Activated gamma-delta T cell (primary cell): ENCODE results near the gene PCDHB8.
"Not testable (repeated sequence)": the region's sequence is repeated elsewhere in the genome, so short reads cannot be mapped to it uniquely, and the experiment has no call there.

Source experiments
- DNase-seq: peaks from one replicate; lab custom pipeline; 2025; lab: John Stamatoyannopoulos, UW

PCDHB8 gene

GRCh38 chr5:141184117-141184855 is 6.7 kb downstream of the PCDHB8 start:
- DNase-seq = not testable (repeated sequence)

- no peak for DNase-seq
Measured at GRCh38 chr5:141186897-141187512, 9.4 kb downstream of the PCDHB8 start, which contains the start of gene PCDHB9. Gene PCDHB9 (plus strand): TSS chr5:141187161. CDS start chr5:141187319, 158 bp downstream.

GRCh38 chr5:141188682-141189081 is 11.1 kb downstream of the PCDHB8 start:
- not testable (repeated sequence) for DNase-seq

GRCh38 chr5:141189131-141189530 is 11.5 kb downstream of the PCDHB8 start:
- not testable (repeated sequence) for DNase-seq

GRCh38 chr5:141192110-141192725 is 14.6 kb downstream of the PCDHB8 start, which contains the start of gene PCDHB10:
Gene PCDHB10 (plus strand): TSS chr5:141192353. CDS start chr5:141192553, 200 bp downstream.
- no peak for DNase-seq

GRCh38 chr5:141194332-141194731 is 16.7 kb downstream of the PCDHB8 start:
- not testable (repeated sequence) for DNase-seq

- DNase-seq = no peak
Measured at GRCh38 chr5:141196363-141196762, 18.8 kb downstream of the PCDHB8 start.

- DNase-seq = no peak
Measured at GRCh38 chr5:141199359-141200235, 22.0 kb downstream of the PCDHB8 start, which contains the start of gene PCDHB11. Gene PCDHB11 (plus strand): TSS chr5:141199627. CDS start chr5:141199775, 148 bp downstream.

GRCh38 chr5:141201126-141201525 is 23.5 kb downstream of the PCDHB8 start:
- not testable (repeated sequence) for DNase-seq

GRCh38 chr5:141201646-141202045 is 24.1 kb downstream of the PCDHB8 start:
- DNase-seq = not testable (repeated sequence)

GRCh38 chr5:141208478-141208877 is 30.9 kb downstream of the PCDHB8 start, which contains the start of gene PCDHB12:
Gene PCDHB12 (plus strand): TSS chr5:141208719. CDS start chr5:141208908, 189 bp downstream.
- no peak for DNase-seq

- not testable (repeated sequence) for DNase-seq
Measured at GRCh38 chr5:141210281-141210680, 32.7 kb downstream of the PCDHB8 start.

GRCh38 chr5:141210849-141211248 is 33.3 kb downstream of the PCDHB8 start:
- DNase-seq = not testable (repeated sequence)

GRCh38 chr5:141213656-141214339 is 36.2 kb downstream of the PCDHB8 start, which contains the start of gene PCDHB13:
Gene PCDHB13 (plus strand): TSS chr5:141213919. CDS start chr5:141214124, 205 bp downstream.
- DNase-seq = not testable (repeated sequence)

- DNase-seq = not testable (repeated sequence)
Measured at GRCh38 chr5:141214583-141214982, 37.0 kb downstream of the PCDHB8 start.

- not testable (repeated sequence) for DNase-seq
Measured at GRCh38 chr5:141215504-141215903, 37.9 kb downstream of the PCDHB8 start.

- DNase-seq = not testable (repeated sequence)
Measured at GRCh38 chr5:141216035-141216434, 38.4 kb downstream of the PCDHB8 start.

GRCh38 chr5:141223112-141223783 is 45.7 kb downstream of the PCDHB8 start, which contains the start of gene PCDHB14:
Gene PCDHB14 (plus strand): TSS chr5:141223343. CDS start chr5:141223506, 163 bp downstream.
- no peak for DNase-seq

- DNase-seq = not testable (repeated sequence)
Measured at GRCh38 chr5:141224844-141225243, 47.3 kb downstream of the PCDHB8 start.

GRCh38 chr5:141225421-141225820 is 47.8 kb downstream of the PCDHB8 start:
- DNase-seq = not testable (repeated sequence)
